ENCODE results near the gene BTG4.

BTG4 gene

DNA sequence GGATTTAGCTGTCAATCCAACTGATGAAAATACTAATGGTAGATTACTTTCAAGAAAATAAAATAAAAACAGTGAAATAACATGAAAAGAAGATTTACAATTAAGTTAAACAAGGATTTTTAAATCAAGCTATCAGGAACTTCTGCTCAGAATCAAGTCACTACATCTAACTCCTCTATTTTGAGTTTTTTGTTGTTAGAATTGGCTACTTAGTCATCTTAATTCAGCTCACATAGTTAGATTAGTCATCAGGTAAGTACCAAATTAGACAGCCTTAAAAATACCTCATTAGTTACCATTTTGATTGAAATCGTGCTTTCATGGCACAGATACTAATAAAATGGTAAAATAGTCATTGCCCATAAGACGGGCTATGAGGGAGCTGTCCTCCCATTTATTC lies 35.8 kb downstream of the BTG4 start:
- DNase-seq (ENCODE audit: low read depth): no peak
- TF ChIP-seq, protein P1, sequence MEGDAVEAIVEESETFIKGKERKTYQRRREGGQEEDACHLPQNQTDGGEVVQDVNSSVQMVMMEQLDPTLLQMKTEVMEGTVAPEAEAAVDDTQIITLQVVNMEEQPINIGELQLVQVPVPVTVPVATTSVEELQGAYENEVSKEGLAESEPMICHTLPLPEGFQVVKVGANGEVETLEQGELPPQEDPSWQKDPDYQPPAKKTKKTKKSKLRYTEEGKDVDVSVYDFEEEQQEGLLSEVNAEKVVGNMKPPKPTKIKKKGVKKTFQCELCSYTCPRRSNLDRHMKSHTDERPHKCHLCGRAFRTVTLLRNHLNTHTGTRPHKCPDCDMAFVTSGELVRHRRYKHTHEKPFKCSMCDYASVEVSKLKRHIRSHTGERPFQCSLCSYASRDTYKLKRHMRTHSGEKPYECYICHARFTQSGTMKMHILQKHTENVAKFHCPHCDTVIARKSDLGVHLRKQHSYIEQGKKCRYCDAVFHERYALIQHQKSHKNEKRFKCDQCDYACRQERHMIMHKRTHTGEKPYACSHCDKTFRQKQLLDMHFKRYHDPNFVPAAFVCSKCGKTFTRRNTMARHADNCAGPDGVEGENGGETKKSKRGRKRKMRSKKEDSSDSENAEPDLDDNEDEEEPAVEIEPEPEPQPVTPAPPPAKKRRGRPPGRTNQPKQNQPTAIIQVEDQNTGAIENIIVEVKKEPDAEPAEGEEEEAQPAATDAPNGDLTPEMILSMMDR (IDR thresholded peaks at IDR 0.05; ENCODE audit: control insufficient read depth, extremely low read depth, insufficient read depth): no peak
- H3K4me3 ChIP-seq (ENCODE audit: low read depth, low read length): no peak overlapping the region

DNA sequence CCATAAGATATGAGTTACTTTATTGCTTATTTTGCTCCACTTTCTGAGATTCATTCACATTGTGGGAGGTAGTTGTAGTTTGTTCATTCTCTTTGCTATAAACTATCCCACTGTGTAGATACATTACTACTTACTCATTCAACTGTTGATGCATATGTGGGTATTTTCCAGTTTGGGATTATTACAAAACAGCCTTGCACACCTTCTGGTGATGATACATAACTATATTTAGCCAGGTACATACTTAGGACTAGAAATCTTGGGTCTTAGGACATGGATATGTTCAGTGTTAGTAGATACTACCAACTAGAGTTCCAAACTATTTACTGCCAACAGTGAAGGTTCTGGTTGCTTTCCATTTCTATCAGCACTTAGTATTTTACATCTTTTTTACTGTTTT lies 37.8 kb downstream of the BTG4 start:
- DNase-seq (ENCODE audit: low read depth): no peak
- H3K4me3 ChIP-seq (ENCODE audit: low read depth, low read length): no peak overlapping the region
- TF ChIP-seq, protein P1 (IDR thresholded peaks at IDR 0.05; ENCODE audit: control insufficient read depth, extremely low read depth, insufficient read depth): no peak

- DNase-seq (ENCODE audit: low read depth): no peak
- TF ChIP-seq, protein P1 (IDR thresholded peaks at IDR 0.05; ENCODE audit: control insufficient read depth, extremely low read depth, insufficient read depth): no peak
- H3K4me3 ChIP-seq (ENCODE audit: low read depth, low read length): no peak overlapping the region
These were observed 40.0 kb downstream of the BTG4 start for GRCh38 chr11:111472228-111472627.

DNA sequence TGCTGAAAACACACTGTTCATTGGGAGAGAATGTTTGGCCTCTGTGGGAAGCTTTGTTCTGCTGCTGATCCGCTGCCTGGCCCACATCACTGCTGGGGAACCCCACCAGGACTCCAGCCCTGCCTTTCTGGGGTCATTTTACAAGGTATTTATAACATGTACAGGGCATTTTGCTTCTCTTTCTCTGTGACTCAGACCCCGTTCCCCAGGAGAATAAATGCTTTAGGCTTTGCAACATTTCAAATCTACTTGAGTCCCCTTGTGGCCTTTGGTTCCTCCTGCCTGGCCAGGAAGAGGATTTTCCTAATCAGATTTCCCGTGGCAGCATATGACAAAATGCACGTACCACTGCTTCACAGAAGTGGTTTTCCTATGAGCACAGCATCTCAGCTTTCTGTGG lies 43.0 kb downstream of the BTG4 start:
- DNase-seq (ENCODE audit: low read depth): no peak
- no peak overlapping the region for H3K4me3 ChIP-seq (ENCODE audit: low read depth, low read length)
- TF ChIP-seq, protein P1 (IDR thresholded peaks at IDR 0.05; ENCODE audit: control insufficient read depth, extremely low read depth, insufficient read depth): no peak

DNA sequence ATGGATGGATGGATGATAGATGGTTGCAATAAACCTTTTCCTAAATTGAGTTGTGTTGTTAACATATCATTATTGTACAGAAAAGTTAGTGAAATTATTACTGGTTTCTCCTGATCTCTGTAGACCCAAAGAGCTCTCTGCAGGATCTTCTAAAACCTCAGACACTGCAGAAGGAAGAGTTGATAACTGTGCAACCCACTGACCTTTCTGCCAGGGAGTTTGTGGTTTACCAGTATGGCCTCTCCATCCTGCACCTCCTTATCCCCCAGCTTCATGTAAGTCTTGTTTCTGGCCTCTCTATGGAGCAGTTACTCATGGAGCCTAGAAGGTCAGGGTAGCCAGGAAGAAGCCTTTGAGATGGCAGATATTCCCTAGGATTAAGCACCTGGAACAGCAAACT lies 45.6 kb downstream of the BTG4 start:
- no peak overlapping the region for H3K4me3 ChIP-seq (ENCODE audit: low read depth, low read length)
- no peak for DNase-seq (ENCODE audit: low read depth)
- TF ChIP-seq, protein P1 (IDR thresholded peaks at IDR 0.05; ENCODE audit: control insufficient read depth, extremely low read depth, insufficient read depth): no peak

GRCh38 chr11:111465400-111465799 lies 46.8 kb downstream of the BTG4 start:
- DNase-seq (ENCODE audit: low read depth): no peak
- TF ChIP-seq, protein P1 (IDR thresholded peaks at IDR 0.05; ENCODE audit: control insufficient read depth, extremely low read depth, insufficient read depth): no peak
- H3K4me3 ChIP-seq (ENCODE audit: low read depth, low read length): no peak overlapping the region

- no peak overlapping the region for H3K4me3 ChIP-seq (ENCODE audit: low read depth, low read length)
- TF ChIP-seq, protein P1 (IDR thresholded peaks at IDR 0.05; ENCODE audit: control insufficient read depth, extremely low read depth, insufficient read depth): no peak
- DNase-seq (ENCODE audit: low read depth): no peak
These were observed 48.9 kb downstream of the BTG4 start for GRCh38 chr11:111463276-111463675.

Data from LNCaP clone FGC (cell line).